ENCODE results near the gene BAZ2B.

BAZ2B gene

GRCh38 chr2:159518321-159519005, 97.9 kb downstream of the BAZ2B start:
- DNase-seq = no peak

GRCh38 chr2:159516241-159516758, 100.0 kb downstream of the BAZ2B start:
- DNase-seq = peak; percentile 48

GRCh38 chr2:159515441-159515840, 100.9 kb downstream of the BAZ2B start:
- DNase-seq = no peak

- no peak for DNase-seq
Measured at GRCh38 chr2:159513745-159514144, 102.6 kb downstream of the BAZ2B start.

DNA sequence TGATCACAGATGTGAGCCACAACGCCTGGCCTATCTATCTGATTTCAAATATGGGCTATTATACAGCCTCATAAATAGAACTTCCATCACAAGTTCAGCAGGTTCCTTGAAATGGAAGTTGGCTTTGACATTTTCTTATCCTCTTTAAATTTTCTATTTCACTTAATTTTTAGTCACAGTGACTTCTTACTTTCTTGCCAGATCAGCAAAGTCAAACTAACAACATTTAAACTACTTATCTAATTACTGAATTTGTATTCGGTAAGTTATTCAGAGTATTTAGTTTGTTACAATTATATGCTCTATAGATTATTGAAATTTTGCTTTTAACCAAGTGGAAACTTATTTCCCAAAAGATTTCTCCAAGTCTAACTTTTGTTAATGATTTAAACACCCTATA, 108.2 kb downstream of the BAZ2B start:
- no peak for DNase-seq

DNA sequence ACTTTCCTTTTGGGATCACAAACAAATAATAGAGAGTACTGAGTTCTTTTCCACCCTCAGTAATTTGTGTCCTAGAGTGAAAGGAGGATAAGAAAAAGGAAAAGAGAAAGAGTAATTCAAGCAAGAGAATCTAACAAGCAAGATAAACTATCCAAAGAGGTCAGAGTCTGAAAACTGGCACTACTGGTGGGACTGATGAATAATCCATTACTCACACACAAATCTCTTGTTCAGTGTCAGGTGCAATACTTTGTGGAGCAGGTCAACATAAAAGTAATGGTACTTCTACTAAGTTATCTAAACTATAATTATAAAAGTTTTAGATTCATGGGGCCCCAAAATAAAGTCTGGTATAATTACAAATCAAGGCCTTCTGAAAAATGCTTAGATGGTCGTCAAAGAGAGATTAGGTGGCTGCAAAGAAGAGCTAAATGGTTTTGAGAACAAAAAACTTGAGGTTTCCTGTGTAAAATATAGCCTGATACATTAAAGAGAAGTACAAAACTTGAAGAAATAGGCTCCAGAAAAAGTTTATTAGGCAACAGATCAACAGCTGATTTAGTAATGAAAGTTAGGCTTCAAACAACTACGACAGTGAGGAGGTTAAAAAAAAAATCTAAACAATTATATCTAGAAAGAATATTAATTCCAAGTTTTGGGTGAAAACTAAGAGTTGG, 109.4 kb downstream of the BAZ2B start:
- no peak for DNase-seq

- no peak for DNase-seq
Measured at GRCh38 chr2:159506202-159506601, 110.1 kb downstream of the BAZ2B start.

- no peak for DNase-seq
Measured at GRCh38 chr2:159505196-159505595, 111.2 kb downstream of the BAZ2B start.

GRCh38 chr2:159501743-159502142, 114.6 kb downstream of the BAZ2B start:
- no peak for DNase-seq

DNA sequence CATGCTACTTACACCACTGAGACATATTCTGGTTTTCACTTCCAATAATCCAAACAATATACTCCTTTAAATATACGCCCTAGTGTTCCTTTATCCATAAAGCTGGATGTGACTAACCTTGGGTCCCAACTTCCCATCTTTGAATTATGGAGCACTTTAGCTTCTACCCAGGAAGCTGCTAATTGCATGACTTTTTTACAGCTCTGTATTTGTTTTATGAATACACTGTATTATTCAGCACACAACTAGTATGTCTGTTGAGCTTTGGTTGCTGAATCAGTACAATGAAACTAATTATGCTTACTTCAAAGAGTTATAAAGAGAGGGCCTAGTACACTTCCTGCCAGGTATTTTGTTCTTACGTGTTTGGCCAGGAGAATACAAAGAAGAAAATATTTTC, 118.5 kb downstream of the BAZ2B start:
- DNase-seq = no peak

GRCh38 chr2:159497256-159497655, 119.1 kb downstream of the BAZ2B start:
- DNase-seq = peak; percentile 31

- no peak for DNase-seq
Measured at GRCh38 chr2:159489476-159489875, 126.9 kb downstream of the BAZ2B start.

- no peak for DNase-seq
Measured at GRCh38 chr2:159484532-159484931, 131.8 kb downstream of the BAZ2B start.

- DNase-seq = no peak
Measured at GRCh38 chr2:159476329-159476728, 140.0 kb downstream of the BAZ2B start.

GRCh38 chr2:159475793-159476192, 140.6 kb downstream of the BAZ2B start:
- DNase-seq = no peak

DNA sequence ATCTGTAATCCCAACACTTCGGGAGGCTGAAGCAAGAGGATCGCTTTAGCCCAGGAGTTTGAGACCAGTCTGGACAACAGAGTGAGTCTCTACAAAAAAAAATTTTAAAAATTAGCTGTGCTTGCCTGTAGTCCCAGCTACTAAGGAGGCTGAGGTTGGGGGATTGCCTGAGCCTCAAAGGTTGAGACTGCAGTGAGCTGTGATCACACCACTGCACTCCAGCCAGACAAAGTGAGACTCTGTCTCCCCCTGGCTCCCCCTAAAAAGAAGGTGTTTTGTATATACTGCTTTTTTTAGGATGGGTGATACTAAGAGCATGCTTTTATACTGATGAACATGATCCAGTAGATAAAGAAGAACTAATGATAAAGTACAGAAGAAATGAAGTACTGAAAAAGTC, 145.0 kb downstream of the BAZ2B start:
- no peak for DNase-seq

- DNase-seq = no peak
Measured at GRCh38 chr2:159468257-159468656, 148.1 kb downstream of the BAZ2B start.

DNA sequence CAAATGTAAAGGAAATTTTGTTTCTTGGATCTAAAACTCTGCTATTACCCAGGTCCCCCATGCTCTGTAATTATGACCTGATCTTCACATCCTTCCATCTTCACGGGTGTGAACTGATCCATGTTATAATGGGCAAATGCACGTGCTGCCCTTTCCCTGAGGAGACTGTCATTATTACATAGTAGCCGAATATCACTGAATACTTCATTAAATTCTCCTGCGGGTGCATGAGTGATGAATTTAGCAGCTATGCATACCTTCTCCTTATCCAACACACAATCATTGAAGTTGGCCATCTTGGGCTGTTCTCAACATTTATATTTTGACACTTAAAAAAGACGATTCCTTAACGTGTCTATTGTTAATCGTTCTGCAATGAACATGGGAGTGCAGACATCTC, 153.4 kb downstream of the BAZ2B start:
- no peak for DNase-seq

DNA sequence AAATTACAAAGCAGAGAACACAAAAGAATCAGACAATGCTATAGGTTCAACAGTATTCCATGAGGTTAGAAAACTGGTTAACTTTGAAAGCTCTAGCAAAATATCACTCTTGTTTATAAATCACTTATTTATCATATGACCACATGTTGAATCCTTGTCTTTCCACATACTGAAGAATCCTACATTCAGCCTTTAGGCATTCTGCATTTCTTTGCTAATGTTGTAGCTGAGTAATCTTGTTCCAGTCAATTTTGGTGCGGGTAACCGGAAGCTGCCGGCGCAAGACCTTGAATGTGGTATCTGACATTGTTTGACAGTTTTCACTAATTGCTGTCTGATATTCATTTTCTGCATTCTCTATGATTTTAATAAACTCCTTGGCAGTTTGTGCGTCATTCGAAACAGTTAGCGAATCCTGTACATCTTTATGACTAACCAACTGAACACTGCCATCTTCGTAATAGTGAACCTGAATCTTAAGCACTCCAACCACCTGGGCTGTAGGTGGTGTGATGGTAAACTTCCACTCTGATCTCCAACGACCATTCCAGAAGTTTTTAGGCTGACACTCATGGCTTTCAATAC, 154.1 kb downstream of the BAZ2B start:
- no peak for DNase-seq

DNA sequence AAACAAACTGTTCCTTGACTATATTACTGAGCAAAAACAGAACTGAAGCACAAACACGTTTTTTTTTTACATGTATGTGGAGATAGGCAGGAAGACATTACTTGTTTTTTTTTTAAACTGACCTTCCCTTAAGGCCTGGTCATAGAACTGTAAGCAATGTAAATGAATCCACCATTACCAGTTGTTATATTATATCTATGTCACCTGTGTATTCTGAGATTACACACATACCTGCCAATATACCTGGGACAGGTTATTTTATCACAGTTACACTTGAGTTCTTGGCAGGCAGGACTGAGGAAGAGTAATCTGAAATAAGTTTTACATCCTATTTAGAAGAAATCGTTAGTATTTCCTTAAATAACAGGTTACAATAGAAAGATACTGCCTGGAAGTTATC, 155.3 kb downstream of the BAZ2B start:
- no peak for DNase-seq

DNA sequence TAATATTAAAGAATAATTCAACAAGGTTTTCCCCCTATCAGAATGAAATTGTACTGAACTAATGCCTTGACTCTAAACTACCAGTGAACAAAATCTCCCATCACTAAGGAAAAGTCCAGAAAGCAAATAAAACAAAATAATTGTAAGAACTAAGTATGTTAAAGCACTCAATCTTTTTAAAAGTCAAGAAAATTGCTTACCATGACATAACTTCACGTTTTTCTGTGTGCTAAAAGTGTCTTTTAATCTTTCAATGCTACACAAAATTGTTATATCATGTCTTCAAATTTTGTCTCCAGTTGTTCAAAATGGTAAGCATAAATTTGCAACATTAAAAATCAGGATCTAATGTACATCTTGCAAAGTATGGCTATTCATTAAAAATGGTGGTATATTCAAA, 156.1 kb downstream of the BAZ2B start:
- DNase-seq = no peak

DNA sequence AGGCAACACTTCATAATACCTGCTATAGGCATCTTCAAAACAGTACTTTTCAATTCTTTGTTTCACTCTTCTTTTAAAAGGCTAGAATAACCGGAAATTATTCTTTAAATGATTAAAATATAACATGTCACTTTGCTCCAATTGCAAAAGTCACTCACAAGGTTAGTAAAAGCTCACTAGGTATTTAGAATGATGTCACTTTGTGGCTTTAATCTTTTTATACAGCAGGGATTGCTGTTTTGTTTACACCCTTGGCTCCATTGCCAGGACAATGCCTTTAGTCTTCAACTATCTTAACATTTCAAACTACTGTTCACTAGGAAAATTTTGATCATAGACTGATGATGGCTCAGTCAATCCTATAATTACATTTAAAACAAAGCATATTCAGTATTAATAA, 157.1 kb downstream of the BAZ2B start:
- no peak for DNase-seq

- DNase-seq = no peak
Measured at GRCh38 chr2:159457589-159457988, 158.8 kb downstream of the BAZ2B start.

Data from activated CD4-positive, alpha-beta T cell treated with anti-CD3 and anti-CD28 coated beads, Interleukin-10, Interleukin-2, amounts not matched to agents 100 ng/mL and 50 ng/mL, durations not matched to agents 16 hours and 8 hours (primary cell).